ENCODE results near the gene FAM107B.
"Not testable (repeated sequence)": the region's sequence is repeated elsewhere in the genome, so short reads cannot be mapped to it uniquely, and the experiment has no call there.

Gene FAM107B

DNA sequence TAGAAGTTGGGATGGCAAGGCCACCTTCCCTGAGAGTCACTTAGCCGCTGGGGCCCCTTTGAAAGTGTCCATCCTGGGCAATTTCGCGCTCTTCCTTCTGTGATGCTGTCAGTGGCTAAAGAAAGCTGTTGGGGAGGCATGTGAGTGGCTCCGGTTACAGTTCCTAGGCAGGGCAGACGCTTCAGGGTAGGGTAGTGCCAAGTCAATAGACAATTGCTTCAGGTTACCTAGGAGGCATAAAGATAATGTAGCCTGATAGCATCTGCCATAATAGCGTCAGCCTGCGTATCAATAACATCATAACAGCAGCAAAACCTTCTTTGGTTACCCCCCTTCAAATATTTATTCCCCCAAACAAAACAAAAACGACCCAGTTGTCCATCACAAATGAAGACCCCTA is at the start of gene FAM107B:
FAM107B (minus strand) TSS at position 101 of the 400 bp plus-strand sequence. CDS start 234 bp downstream, outside the sequence.
- no peak for DNase-seq

GRCh38 chr10:14823966-14824365 is 49.3 kb upstream of the FAM107B start:
- DNase-seq: no peak

GRCh38 chr10:14822879-14823755 is 48.4 kb upstream of the FAM107B start:
- peak; percentile 70 for DNase-seq

DNA sequence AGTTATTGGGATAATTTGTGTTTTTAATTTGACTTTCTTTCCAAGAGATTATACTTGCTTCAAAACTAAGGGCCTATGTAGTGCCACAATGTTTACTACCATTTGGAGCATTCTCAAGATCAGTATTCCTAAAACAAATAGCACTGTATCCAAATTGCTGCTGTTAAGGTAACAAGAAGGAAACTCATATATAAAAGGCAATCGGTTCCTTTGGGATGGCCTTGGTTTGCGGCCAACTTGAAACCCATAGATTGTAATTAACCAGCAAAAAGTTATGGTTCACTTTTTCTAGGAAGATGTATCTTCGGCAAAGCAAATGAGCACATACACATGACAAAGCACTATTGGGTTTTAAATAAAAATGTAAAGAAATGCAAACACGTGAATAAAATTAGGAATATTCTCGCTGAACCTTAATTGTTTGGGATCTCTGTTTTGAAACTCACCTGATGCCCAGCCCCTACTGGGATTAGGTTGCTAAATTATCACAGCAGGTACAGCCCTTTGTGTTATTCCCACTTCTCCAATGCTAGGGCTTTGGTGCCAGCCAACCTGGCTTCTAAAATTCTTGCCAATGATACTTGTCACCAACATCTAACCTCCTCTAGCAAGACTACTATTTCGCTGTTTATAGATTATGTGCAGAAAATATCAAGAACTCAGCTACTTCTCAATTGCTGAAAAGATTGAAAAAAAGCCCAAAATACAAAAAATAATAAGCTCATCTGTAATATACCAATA is 47.1 kb upstream of the FAM107B start:
- no peak for DNase-seq

DNA sequence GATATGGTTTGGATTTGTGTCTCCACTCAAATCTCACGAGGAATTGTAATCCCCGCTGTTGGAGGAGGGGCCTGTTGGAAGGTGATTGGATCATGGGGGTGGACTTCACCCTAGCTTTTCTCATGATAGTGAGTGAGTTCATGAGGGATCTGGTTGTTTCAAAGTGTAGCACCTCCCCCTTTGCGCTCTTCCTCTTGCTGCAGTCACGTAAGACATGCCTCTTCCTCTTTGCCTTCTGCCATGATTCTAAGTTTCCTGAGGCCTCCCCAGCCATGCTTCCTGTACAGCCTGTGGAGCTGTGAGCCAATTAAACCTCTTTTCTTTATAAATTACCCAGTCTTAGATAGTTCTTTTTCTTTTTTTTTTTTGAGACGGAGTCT is 46.1 kb upstream of the FAM107B start:
- no peak for DNase-seq

DNA sequence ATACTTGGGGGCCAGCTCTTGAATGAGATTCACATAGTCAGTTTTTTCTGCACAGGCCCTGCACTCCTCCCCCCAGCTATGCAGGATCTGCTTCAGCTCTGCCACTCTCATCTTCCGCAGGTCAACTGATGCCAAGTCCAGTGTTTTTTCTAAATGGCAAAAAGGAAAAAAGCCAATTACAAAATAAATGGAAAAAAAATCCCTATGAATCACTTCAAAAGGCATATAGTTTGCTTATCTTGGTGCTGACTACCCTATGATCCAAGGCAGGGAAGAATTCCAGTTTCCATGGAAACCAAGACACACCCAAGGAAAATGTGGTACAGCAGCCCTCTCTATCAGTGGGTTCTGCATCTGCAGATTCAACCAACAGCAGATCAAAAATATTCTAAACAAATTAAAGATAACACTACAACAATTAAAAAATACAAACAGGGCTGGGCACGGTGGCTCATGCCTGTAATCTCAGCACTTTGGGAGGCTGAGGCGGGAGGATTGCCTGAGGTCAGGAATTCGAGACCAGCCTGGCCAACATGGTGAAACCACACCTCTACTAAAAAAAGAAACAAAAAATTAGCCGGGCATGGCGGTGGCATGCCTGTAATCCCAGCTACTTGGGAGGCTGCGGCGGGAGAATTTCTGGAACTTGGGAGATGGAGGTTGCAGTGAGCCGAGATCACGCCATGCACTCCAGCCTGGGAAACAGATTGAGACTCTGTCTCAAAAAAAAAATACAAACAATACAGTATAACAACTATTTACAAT is 45.5 kb upstream of the FAM107B start:
- DNase-seq: no peak

GRCh38 chr10:14816717-14817116 is 42.0 kb upstream of the FAM107B start:
- DNase-seq: not testable (repeated sequence)

- DNase-seq: no peak
Measured at GRCh38 chr10:14815681-14816080, 41.0 kb upstream of the FAM107B start.

GRCh38 chr10:14812271-14812670 is 37.6 kb upstream of the FAM107B start:
- DNase-seq: no peak

DNA sequence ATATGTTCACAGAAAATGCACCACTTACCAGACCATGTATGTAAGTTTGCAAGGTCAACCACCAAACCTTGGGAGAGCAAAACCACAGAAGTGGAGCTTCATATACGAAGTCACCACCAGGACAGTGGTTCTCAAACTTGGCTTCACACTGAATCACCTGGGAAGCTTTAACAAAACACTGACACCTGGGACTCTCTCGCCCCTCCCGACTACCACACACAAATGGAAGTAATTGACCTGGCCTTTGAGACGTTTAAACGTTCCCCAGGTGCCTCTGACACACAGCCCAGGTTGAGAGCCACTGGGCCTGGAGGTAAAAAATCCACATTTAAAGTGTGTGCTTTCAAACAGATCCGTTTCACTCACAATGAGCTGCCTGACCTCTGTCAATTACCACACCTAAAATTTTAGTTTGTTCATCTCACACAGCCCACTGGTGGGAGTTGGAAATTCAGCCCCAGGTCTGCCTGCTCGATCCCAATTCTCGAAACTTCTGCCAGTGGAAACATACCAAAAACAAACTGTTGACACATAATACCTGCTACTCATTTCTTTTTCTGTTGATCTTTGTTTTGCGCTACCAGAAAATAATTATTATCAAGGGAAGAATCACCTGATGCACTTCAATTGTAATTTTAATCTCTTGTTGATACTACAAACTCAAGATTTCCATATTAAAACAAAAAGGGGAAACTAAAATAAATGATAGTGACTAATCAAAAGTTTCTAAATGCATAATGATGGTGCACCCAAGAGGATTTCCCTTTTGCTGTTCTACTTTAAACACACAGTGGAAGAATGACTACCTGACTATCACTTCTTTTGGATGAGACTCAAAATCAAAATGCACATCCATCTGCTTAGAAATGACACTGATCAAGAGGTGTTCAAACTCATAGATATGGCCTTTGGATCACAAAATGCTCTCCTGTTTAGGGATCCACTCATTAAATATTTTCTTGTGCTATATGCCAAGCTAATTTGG is 36.6 kb upstream of the FAM107B start:
- DNase-seq: no peak

- no peak for DNase-seq
Measured at GRCh38 chr10:14806318-14806717, 31.6 kb upstream of the FAM107B start.

DNA sequence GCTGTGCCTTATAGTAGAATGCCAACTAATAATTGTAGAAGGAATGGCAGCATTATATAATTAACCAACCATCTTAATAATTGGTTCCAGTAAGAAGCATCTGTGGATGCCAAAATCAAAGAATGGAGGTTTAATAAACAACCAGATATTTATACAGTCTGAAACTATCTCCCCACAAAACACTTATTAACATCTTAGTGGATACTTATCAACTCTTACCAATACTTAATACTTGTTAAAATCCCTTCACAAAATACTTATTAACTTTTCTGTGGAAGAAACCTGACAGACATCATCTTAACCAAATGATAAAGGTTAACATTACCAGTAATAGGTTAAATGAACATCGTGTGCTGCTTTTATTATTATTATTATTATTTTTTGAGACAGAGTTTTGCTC is 29.1 kb upstream of the FAM107B start:
- DNase-seq: no peak

DNA sequence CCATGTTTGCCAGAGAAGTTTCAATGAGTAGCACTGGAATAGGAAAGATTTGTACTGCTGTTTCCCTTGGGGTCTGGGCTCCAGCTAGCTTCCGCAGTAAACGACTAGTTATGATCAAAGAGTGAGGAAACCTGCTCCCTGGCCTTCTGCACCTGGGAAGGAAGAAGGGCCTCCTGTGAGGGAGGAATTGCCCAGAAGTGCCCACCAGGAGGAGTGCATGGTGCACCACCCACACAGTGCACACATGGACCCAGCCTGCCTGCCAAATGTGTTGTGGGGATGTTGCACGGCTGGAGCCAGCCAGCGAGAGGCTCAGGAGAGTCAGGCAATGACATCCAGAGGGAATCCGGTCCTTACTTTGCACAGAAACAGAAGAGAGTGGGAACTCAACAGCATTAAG is 27.0 kb upstream of the FAM107B start:
- DNase-seq: no peak

GRCh38 chr10:14800397-14800796 is 25.7 kb upstream of the FAM107B start:
- no peak for DNase-seq

- no peak for DNase-seq
Measured at GRCh38 chr10:14798636-14799035, 23.9 kb upstream of the FAM107B start.

DNA sequence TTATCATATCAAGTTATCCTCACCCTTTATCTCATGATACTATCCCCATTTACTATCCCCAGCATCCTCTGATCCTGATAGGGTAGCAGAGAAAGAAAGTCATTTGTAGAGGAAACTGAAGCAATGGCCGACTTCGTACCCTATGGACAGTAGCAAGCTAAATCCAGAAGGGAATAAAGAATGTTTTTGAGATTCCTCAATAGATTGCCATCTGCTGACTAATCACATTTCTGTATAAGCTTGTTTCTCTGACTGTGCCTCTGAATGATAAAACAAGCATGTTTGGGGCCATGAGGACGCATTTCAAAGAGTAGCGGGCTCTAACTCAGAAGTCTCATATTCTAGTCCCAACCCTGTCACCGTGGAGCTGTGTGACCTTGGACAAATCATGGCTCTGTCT is 13.2 kb upstream of the FAM107B start:
- no peak for DNase-seq

DNA sequence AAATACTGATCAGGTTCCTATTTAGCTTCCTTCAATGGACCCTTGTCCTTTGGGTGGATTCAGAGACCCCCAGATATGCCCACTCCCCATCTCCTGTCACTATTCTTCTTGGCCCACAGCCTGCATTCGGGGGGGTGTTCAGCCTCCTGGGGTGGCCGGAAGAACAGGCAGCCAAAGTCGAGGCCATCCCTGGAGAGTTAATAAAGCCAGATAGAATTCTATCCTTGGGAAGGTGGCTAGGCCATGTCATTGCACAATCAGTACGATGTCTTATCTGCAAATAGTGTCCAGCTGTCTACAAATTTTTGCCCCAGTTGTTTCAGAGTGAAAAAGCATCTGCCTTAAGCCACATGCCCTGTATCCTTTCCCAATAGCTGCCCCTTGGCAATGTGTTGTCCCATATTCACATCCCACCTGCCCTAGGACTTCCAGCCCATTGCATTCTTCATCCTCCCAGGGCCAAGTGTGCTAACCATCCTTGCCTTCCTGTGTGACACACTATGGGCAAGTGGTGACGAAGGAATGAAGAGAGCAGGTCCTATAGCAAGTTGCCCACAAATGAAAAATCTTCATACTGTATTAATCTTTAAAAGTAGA is 9.9 kb upstream of the FAM107B start:
- no peak for DNase-seq

- peak; percentile 16 for DNase-seq
Measured at GRCh38 chr10:14782691-14783363, 8.1 kb upstream of the FAM107B start.

GRCh38 chr10:14781763-14782162 is 7.1 kb upstream of the FAM107B start:
- DNase-seq: no peak

GRCh38 chr10:14779001-14779651 is 4.4 kb upstream of the FAM107B start:
- peak; percentile 10 for DNase-seq

DNA sequence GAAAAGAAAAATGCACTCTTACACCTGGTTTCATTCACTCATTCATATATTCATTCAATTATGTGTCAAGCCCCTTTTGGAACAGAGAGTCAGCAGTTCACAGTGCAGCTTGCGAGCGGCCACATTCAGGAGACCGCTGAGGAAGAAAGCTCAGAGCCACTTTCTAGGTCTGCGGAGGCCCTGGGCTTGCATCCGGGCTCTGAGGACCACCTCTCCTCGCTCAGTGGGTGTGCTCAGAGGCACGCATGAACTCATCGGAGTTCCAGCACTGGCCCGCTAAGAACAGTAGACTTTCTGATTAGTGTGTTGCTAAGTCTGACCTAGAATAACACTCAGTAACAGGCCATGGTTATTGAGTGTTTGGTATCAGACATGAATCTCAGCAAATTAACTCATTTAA is 1.8 kb upstream of the FAM107B start:
- DNase-seq: no peak

Measured in eye (tissue), 1 donor.